ENCODE results near the gene TJP3. TPM values are rescaled to one million over a fixed set of nuclear protein-coding genes. Genes with fewer than 3 reads are reported as not detected.

The TJP3 gene
- total and polyA plus RNA-seq, 10 of the 15 experiments (the other 5 are each of a cell fraction or from before 2014, with no cell fraction given), result 0.04 to 1.2 (median 0.29) TPM; not detected in 6

DNA sequence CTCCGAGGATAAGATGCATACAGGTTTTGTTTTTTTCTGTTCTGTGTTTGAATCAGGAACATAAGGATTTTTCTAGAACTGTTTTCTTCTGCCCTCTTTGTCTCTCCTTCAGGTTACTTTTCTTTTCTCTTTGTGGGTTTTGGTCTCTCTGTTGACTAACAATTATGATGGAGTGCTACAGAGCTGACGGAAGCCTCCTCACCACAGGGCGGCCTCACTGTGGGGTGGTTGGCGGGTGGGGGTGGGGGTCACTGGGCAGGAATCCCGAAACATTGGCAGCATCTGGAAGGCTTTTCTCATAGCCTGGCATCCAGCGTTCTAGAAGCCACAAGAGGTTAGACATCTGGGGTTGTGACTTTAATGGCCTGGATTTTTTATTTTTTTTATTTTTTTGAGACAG, 90.0 kb downstream of the TJP3 start:
- H3K9ac ChIP-seq (ENCODE audit: control insufficient read depth, insufficient read depth, low read length), result no peak overlapping the region
- no peak overlapping the region for H3K27ac ChIP-seq (ENCODE audit: control insufficient read depth, insufficient read depth)
- BruUV-seq (replicated peaks), result no TSS peak
- in situ Hi-C loops (cut with MboI) (no loop called here), intact Hi-C loops (cut with micrococcal nuclease; ENCODE audit: unreplicated experiment) (no loop called here)
- H3K4me3 ChIP-seq, result no peak overlapping the region
- 31% methylated on average over 6 of the region's 6 CpGs for WGBS (ENCODE audit: insufficient coverage, insufficient replicate concordance, low lambda C conversion rate, missing lambda C conversion rate)
- DNase-seq (ENCODE audit: low read depth, low spot score), result no peak
- H3K36me3 ChIP-seq (ENCODE audit: control insufficient read depth in 2 of 2, insufficient read depth in 2 of 2, low read length in 1 of 2), result no peaks in the 10 kb centered on the region
- no peak overlapping the region for H2AFZ ChIP-seq (ENCODE audit: control insufficient read depth, low read depth, low read length)
- ChIA-PET CTCF (interaction anchor here (0.6 kb wide), 2 partner anchors 106 to 357 kb away, joined by 3 read pairs; no protein-coding TSS in a partner anchor), SMC1A (ENCODE audit: uncharacterized antibody, unreplicated experiment) (no interaction called here), RAD21 (ENCODE audit: unreplicated experiment) (no interaction called here), POLR2A (no interaction called here)
- H3K9me3 ChIP-seq (replicated peaks; ENCODE audit: control insufficient read depth, insufficient read depth, low read length), result no peaks in the 10 kb centered on the region; the same call in 1 of the 3 replicates
- H3K4me1 ChIP-seq (ENCODE audit: control insufficient read depth, insufficient read depth, low read length), result 0 out of 2 replicates have a peak, but pooled peaks cover 4% of the 10 kb centered on the region
- no peaks in the 10 kb centered on the region for H4K20me1 ChIP-seq (ENCODE audit: control insufficient read depth, insufficient read depth)
- ATAC-seq, result no peak
- no peaks in the 10 kb centered on the region for H3K79me2 ChIP-seq (ENCODE audit: control insufficient read depth, insufficient read depth, low read length)
- H3K27me3 ChIP-seq (replicated peaks in 1 of 2; ENCODE audit: control insufficient read depth in 2 of 2, insufficient read depth in 2 of 2, low read length in 1 of 2), result peaks cover 2 to 4% of the 10 kb centered on the region in 2 experiments; a peak in 3 of 4 replicates
- FAIRE-seq, result no peak
- H3K4me2 ChIP-seq (ENCODE audit: control insufficient read depth, insufficient read depth), result no peak overlapping the region
- TF ChIP-seq KAT2A (conservative IDR thresholded peaks at IDR 0.05; ENCODE audit: control insufficient read depth, low read depth, low read length), result no peak
- TF ChIP-seq EED (IDR thresholded peaks at IDR 0.05; ENCODE audit: low read depth), result no peak
- TF ChIP-seq IRF3 (IDR thresholded peaks at IDR 0.05), result no peak
- no peak for TF ChIP-seq MYB (IDR thresholded peaks at IDR 0.05; ENCODE audit: borderline replicate concordance, low read depth, low read length)
- TF ChIP-seq ASH2L (IDR thresholded peaks at IDR 0.05; ENCODE audit: borderline replicate concordance, low read depth), result no peak
- no peak for TF ChIP-seq IKZF1 (conservative IDR thresholded peaks at IDR 0.05)
- TF ChIP-seq SPI1 (IDR thresholded peaks at IDR 0.05; ENCODE audit: borderline replicate concordance, insufficient read depth, low read depth, low read length), result no peak
- TF ChIP-seq SUZ12 (IDR thresholded peaks at IDR 0.05; ENCODE audit: unreplicated experiment), result no peak
- TF ChIP-seq NFIC (IDR thresholded peaks at IDR 0.05; ENCODE audit: low read depth, low read length), result no peak

Small RNAs within 50 kb of the gene (small RNA-seq; reads per million reads assigned to genes)
- gene AC005777.1, result not detected

Other genes starting within 250 kb of the TJP3 start
Only the 7 nearest of the 18 such genes appear.
- gene TBXA2R, start 101.5 kb upstream of the TJP3 start, total RNA-seq (2014; rRNA removed), result not detected in 2 replicates
- not detected in 2 replicates for gene TBXA2R, start 101.5 kb upstream of the TJP3 start, total RNA-seq (2014; rRNA removed; fragmentation: Illumina TruSeq; extraction: Trizol)
- not detected in 2 replicates for gene TBXA2R, start 101.5 kb upstream of the TJP3 start, total RNA-seq (2021)
- gene TBXA2R, start 101.5 kb upstream of the TJP3 start, polyA plus RNA-seq (2011; rRNA removed), result 0.03 TPM in 1 of 2 replicates, not detected in the other
- gene TBXA2R, start 101.5 kb upstream of the TJP3 start, polyA plus RNA-seq (2014; fragmentation: Illumina TruSeq; extraction: Trizol), result 0.03 TPM in 1 of 2 replicates, not detected in the other
- gene TBXA2R, start 101.5 kb upstream of the TJP3 start, polyA plus RNA-seq (2014; fragmentation: Nextera tagmentation; extraction: Ambion mirVana), result not detected
- gene TBXA2R, start 101.5 kb upstream of the TJP3 start, polyA plus RNA-seq (2014; rRNA removed), result 0.10 TPM in 1 of 2 replicates, not detected in the other
- gene TBXA2R, start 101.5 kb upstream of the TJP3 start, polyA plus RNA-seq (2016; fragmentation: Nextera tagmentation; extraction: Ambion mirVana), result not detected
- gene CACTIN, start 81.6 kb upstream of the TJP3 start, total RNA-seq (2014; rRNA removed), result 26.4 and 29.5 TPM in 2 replicates
- gene CACTIN, start 81.6 kb upstream of the TJP3 start, total RNA-seq (2014; rRNA removed; fragmentation: Illumina TruSeq; extraction: Trizol), result 9.3 and 12.5 TPM in 2 replicates
- gene CACTIN, start 81.6 kb upstream of the TJP3 start, total RNA-seq (2021), result 28.9 and 31.4 TPM in 2 replicates
- 5.3 and 12.6 TPM in 2 replicates for gene CACTIN, start 81.6 kb upstream of the TJP3 start, polyA plus RNA-seq (2011; rRNA removed)
- 1.9 and 4.7 TPM in 2 replicates for gene CACTIN, start 81.6 kb upstream of the TJP3 start, polyA plus RNA-seq (2014; fragmentation: Illumina TruSeq; extraction: Trizol)
- gene CACTIN, start 81.6 kb upstream of the TJP3 start, polyA plus RNA-seq (2014; fragmentation: Nextera tagmentation; extraction: Ambion mirVana), result 1 to 10 TPM in 1 of 2 experiments, under 1 TPM in 1; 0.40 to 1.4 TPM
- 25.8 and 32.6 TPM in 2 replicates for gene CACTIN, start 81.6 kb upstream of the TJP3 start, polyA plus RNA-seq (2014; rRNA removed)
- 10 to 100 TPM; 11.7 to 14.6 TPM for gene CACTIN, start 81.6 kb upstream of the TJP3 start, polyA plus RNA-seq (2016; fragmentation: Nextera tagmentation; extraction: Ambion mirVana)
- 4.5 and 6.0 TPM in 2 replicates for gene PIP5K1C, start 7.9 kb upstream of the TJP3 start, total RNA-seq (2014; rRNA removed)
- 2.2 TPM in 2 replicates for gene PIP5K1C, start 7.9 kb upstream of the TJP3 start, total RNA-seq (2014; rRNA removed; fragmentation: Illumina TruSeq; extraction: Trizol)
- gene PIP5K1C, start 7.9 kb upstream of the TJP3 start, total RNA-seq (2021), result 19.0 and 19.6 TPM in 2 replicates
- gene PIP5K1C, start 7.9 kb upstream of the TJP3 start, polyA plus RNA-seq (2011; rRNA removed), result 0.84 and 2.3 TPM in 2 replicates
- gene PIP5K1C, start 7.9 kb upstream of the TJP3 start, polyA plus RNA-seq (2014; fragmentation: Illumina TruSeq; extraction: Trizol), result 2.4 and 4.6 TPM in 2 replicates
- under 1 TPM; 0.39 to 0.46 TPM for gene PIP5K1C, start 7.9 kb upstream of the TJP3 start, polyA plus RNA-seq (2014; fragmentation: Nextera tagmentation; extraction: Ambion mirVana)
- gene PIP5K1C, start 7.9 kb upstream of the TJP3 start, polyA plus RNA-seq (2014; rRNA removed), result 9.3 and 12.6 TPM in 2 replicates
- gene PIP5K1C, start 7.9 kb upstream of the TJP3 start, polyA plus RNA-seq (2016; fragmentation: Nextera tagmentation; extraction: Ambion mirVana), result 10 to 100 TPM in 1 of 2 experiments, 1 to 10 TPM in 1; 7.8 to 10.3 TPM
- gene APBA3, start 53.3 kb downstream of the TJP3 start, total RNA-seq (2014; rRNA removed), result 29.4 and 29.6 TPM in 2 replicates
- gene APBA3, start 53.3 kb downstream of the TJP3 start, total RNA-seq (2014; rRNA removed; fragmentation: Illumina TruSeq; extraction: Trizol), result 8.7 and 11.5 TPM in 2 replicates
- gene APBA3, start 53.3 kb downstream of the TJP3 start, total RNA-seq (2021), result 24.7 and 27.0 TPM in 2 replicates
- 5.8 and 13.4 TPM in 2 replicates for gene APBA3, start 53.3 kb downstream of the TJP3 start, polyA plus RNA-seq (2011; rRNA removed)
- gene APBA3, start 53.3 kb downstream of the TJP3 start, polyA plus RNA-seq (2014; fragmentation: Illumina TruSeq; extraction: Trizol), result 1.9 and 8.8 TPM in 2 replicates
- under 1 TPM; 0.31 to 0.91 TPM for gene APBA3, start 53.3 kb downstream of the TJP3 start, polyA plus RNA-seq (2014; fragmentation: Nextera tagmentation; extraction: Ambion mirVana)
- 36.4 and 40.4 TPM in 2 replicates for gene APBA3, start 53.3 kb downstream of the TJP3 start, polyA plus RNA-seq (2014; rRNA removed)
- 10 to 100 TPM; 23.2 to 27.3 TPM for gene APBA3, start 53.3 kb downstream of the TJP3 start, polyA plus RNA-seq (2016; fragmentation: Nextera tagmentation; extraction: Ambion mirVana)
- 81.9 and 86.2 TPM in 2 replicates for gene MRPL54, start 54.3 kb downstream of the TJP3 start, total RNA-seq (2014; rRNA removed)
- 73.2 and 77.4 TPM in 2 replicates for gene MRPL54, start 54.3 kb downstream of the TJP3 start, total RNA-seq (2014; rRNA removed; fragmentation: Illumina TruSeq; extraction: Trizol)
- gene MRPL54, start 54.3 kb downstream of the TJP3 start, total RNA-seq (2021), result 72.9 and 75.5 TPM in 2 replicates
- 39.4 and 61.6 TPM in 2 replicates for gene MRPL54, start 54.3 kb downstream of the TJP3 start, polyA plus RNA-seq (2011; rRNA removed)
- gene MRPL54, start 54.3 kb downstream of the TJP3 start, polyA plus RNA-seq (2014; fragmentation: Illumina TruSeq; extraction: Trizol), result 14.3 and 46.5 TPM in 2 replicates
- gene MRPL54, start 54.3 kb downstream of the TJP3 start, polyA plus RNA-seq (2014; fragmentation: Nextera tagmentation; extraction: Ambion mirVana), result 10 to 100 TPM in 1 of 2 experiments, 1 to 10 TPM in 1; 3.1 to 14.9 TPM
- 78.3 and 107 TPM in 2 replicates for gene MRPL54, start 54.3 kb downstream of the TJP3 start, polyA plus RNA-seq (2014; rRNA removed)
- gene MRPL54, start 54.3 kb downstream of the TJP3 start, polyA plus RNA-seq (2016; fragmentation: Nextera tagmentation; extraction: Ambion mirVana), result 10 to 100 TPM; 86.3 to 98.7 TPM
- gene RAX2, start 63.8 kb downstream of the TJP3 start, total RNA-seq (2014; rRNA removed), result not detected in 2 replicates
- not detected in 2 replicates for gene RAX2, start 63.8 kb downstream of the TJP3 start, total RNA-seq (2014; rRNA removed; fragmentation: Illumina TruSeq; extraction: Trizol)
- not detected in 2 replicates for gene RAX2, start 63.8 kb downstream of the TJP3 start, total RNA-seq (2021)
- not detected in 2 replicates for gene RAX2, start 63.8 kb downstream of the TJP3 start, polyA plus RNA-seq (2011; rRNA removed)
- gene RAX2, start 63.8 kb downstream of the TJP3 start, polyA plus RNA-seq (2014; fragmentation: Illumina TruSeq; extraction: Trizol), result not detected in 2 replicates
- not detected for gene RAX2, start 63.8 kb downstream of the TJP3 start, polyA plus RNA-seq (2014; fragmentation: Nextera tagmentation; extraction: Ambion mirVana)
- gene RAX2, start 63.8 kb downstream of the TJP3 start, polyA plus RNA-seq (2014; rRNA removed), result not detected in 2 replicates
- not detected for gene RAX2, start 63.8 kb downstream of the TJP3 start, polyA plus RNA-seq (2016; fragmentation: Nextera tagmentation; extraction: Ambion mirVana)
- 1.8 and 1.9 TPM in 2 replicates for gene MATK, start 78.0 kb downstream of the TJP3 start, total RNA-seq (2014; rRNA removed)
- 0.37 and 0.72 TPM in 2 replicates for gene MATK, start 78.0 kb downstream of the TJP3 start, total RNA-seq (2014; rRNA removed; fragmentation: Illumina TruSeq; extraction: Trizol)
- 1.6 and 1.8 TPM in 2 replicates for gene MATK, start 78.0 kb downstream of the TJP3 start, total RNA-seq (2021)
- 1.4 and 2.2 TPM in 2 replicates for gene MATK, start 78.0 kb downstream of the TJP3 start, polyA plus RNA-seq (2011; rRNA removed)
- 0.38 TPM in 1 of 2 replicates, not detected in the other for gene MATK, start 78.0 kb downstream of the TJP3 start, polyA plus RNA-seq (2014; fragmentation: Illumina TruSeq; extraction: Trizol)
- not detected for gene MATK, start 78.0 kb downstream of the TJP3 start, polyA plus RNA-seq (2014; fragmentation: Nextera tagmentation; extraction: Ambion mirVana)
- 1.6 TPM in 2 replicates for gene MATK, start 78.0 kb downstream of the TJP3 start, polyA plus RNA-seq (2014; rRNA removed)
- under 1 TPM; 0.24 to 0.71 TPM for gene MATK, start 78.0 kb downstream of the TJP3 start, polyA plus RNA-seq (2016; fragmentation: Nextera tagmentation; extraction: Ambion mirVana)

All from GM12878 (cell line).